MCF 10A (cell line): ENCODE data around the gene MSI2. TPM values are rescaled to one million over a fixed set of nuclear protein-coding genes. Genes with fewer than 3 reads are reported as not detected.

Experiments
- BruUV-seq: library from RNA; stranded (reverse); fragments of 400-500 nt; replicated peaks from 2 replicates; lab custom pipeline; 2021; lab: Mats Ljungman, UMichigan
- CTCF ChIA-PET: fragments of 300-600 bp; sonication (Branson Sonifier 250); formaldehyde crosslinking; extraction: SDS; loops from one replicate; lab custom pipeline; 2021; ENCODE audit warnings: antibody characterized with exemption, inconsistent platforms; lab: Yijun Ruan, JAX
- POLR2A ChIA-PET: fragments of 300-600, 350-650 bp; sonication (Branson Sonifier 250); formaldehyde crosslinking; extraction: SDS; loops from one replicate; lab custom pipeline; 2020; ENCODE audit warnings: antibody characterized with exemption, inconsistent platforms; lab: Yijun Ruan, JAX
- DNase-seq: peaks from one replicate; pipeline ENCODE4 v3.0.0-alpha.2; 2018; ENCODE audit not compliant: unreplicated experiment
- H3K27ac Mint-ChIP-seq: one replicate; pipeline ENCODE4 v1.8.0; 2022; ENCODE audit warnings: mild to moderate bottlenecking, low read depth, mixed read lengths; ENCODE audit not compliant: unreplicated experiment
- H3K27me3 Mint-ChIP-seq: one replicate; pipeline ENCODE4 v1.8.0; 2022; ENCODE audit warnings: mixed read lengths; ENCODE audit not compliant: insufficient read depth, unreplicated experiment
- H3K36me3 Mint-ChIP-seq: one replicate; pipeline ENCODE4 v1.8.0; 2022; ENCODE audit warnings: mild to moderate bottlenecking, moderate library complexity, mixed read lengths; ENCODE audit not compliant: insufficient read depth, unreplicated experiment
- H3K4me1 Mint-ChIP-seq: one replicate; pipeline ENCODE4 v1.8.0; 2022; ENCODE audit warnings: mixed read lengths; ENCODE audit not compliant: insufficient read depth, unreplicated experiment
- H3K4me3 Mint-ChIP-seq: one replicate; pipeline ENCODE4 v1.8.0; 2022; ENCODE audit warnings: mild to moderate bottlenecking, moderate library complexity, mixed read lengths; ENCODE audit not compliant: unreplicated experiment
- H3K9me3 Mint-ChIP-seq: one replicate; pipeline ENCODE4 v1.8.0; 2022; ENCODE audit warnings: mixed read lengths; ENCODE audit not compliant: unreplicated experiment
- intact Hi-C: fragments of 100-400 bp; cut with micrococcal nuclease; formaldehyde crosslinking; loops from 2 replicates; pipeline ENCODE4 v1.14.1; 2022
- total RNA-seq: library from RNA; stranded (reverse); gene quantifications from 2 replicates; pipeline ENCODE4 v1.2.3, GENCODE V29; 2022
- TF ChIP-seq, protein P1 (sequence below): fragments of 200-600 bp; IDR thresholded peaks from one replicate; pipeline ENCODE4 v1.8.0; 2022; ENCODE audit warnings: antibody characterized with exemption, mild to moderate bottlenecking; ENCODE audit not compliant: unreplicated experiment

Gene MSI2
- total RNA-seq, 1 experiment from 2014 or later = 60.6 TPM

DNA sequence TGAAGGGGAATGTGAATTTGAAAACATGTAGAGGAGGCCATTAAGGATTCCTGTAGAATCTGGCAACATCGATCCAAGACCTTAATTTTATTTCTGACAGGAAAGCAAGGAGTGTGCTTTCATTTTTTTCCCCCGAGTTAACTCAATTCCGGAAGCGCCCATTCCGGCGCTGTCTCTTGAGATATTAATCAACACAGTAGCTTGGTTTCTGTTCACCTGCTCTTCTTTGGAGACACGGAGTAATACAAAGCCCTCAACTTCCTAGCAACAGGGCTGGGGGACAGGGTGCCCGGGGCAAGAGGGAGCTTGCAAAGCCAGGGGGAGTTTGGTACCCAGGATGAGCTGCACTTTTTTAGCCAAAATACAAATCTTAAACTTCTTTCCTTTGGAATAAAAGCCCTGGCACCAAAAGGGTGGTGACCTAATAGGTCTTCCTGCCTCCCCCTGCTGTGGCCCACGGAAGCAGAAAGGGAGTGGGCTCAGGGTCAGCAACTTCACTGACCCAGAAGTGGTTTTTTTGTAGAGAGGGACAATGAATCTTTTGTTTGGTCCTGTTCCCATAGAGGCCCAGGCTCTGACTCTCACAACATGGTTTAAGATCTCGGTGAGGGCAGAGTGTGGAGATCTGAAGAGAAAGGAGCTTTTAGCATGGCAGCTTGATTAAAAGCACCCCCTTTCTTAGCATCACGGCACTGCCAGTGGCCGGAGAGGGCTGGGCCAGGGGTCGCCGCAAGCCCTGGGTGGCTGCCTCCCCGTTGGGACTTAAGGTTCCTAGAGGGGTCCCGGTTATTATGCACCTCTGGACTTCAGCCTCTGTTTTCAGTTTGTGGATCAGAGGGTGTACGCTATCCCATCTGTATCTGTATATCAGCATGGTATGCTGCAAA is 281.4 kb downstream of the MSI2 start:
- POLR2A ChIA-PET = interaction anchor here (1.0 kb wide), 1 partner anchor 20 kb away, joined by 3 read pairs; no protein-coding TSS in a partner anchor
- no peak for DNase-seq

DNA sequence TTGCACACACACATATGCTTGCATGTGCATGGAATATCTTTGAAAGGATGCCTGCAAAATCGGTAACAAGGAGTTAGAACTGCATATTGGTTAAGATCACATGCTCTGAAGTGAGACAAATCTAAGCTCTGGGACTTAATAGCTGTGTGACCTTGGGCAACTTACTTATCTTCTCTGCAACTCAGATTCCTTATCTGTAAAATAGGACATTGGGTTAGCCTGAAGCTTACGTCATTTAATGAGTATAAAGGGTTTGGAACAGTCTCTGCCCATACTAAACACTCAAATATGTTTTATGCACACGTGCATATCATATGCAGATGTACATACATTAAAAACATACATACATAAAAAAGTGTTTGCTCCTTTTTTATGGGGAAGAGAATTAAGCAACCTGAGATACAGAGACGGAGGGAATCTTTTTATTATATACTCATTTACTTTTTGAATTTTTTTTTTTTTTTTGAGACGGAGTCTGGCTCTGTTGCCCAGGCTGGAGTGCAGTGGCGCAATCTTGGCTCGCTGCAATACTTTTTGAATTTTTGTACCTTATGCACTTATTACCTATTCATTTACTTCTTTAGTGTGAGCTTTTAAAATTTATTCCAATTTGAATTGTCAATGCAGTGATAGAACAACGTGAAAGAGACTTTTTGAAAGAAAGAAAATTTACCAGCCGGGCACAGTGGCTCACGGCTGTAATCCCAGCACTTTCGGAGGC is 282.6 kb downstream of the MSI2 start:
- POLR2A ChIA-PET = interaction anchor here (1.0 kb wide), 1 partner anchor 19 kb away, joined by 3 read pairs; no protein-coding TSS in a partner anchor
- no peak overlapping the region for H3K27ac Mint-ChIP-seq
- H3K27me3 Mint-ChIP-seq = no peaks in the 10 kb centered on the region
- no peak for DNase-seq
- BruUV-seq = no TSS peak
- peaks cover 8% of the 10 kb centered on the region for H3K4me1 Mint-ChIP-seq
- CTCF ChIA-PET = interaction anchor here (0.6 kb wide), 2 partner anchors 38 to 629 kb away, joined by 3 to 4 read pairs; no protein-coding TSS in a partner anchor
- no peaks in the 10 kb centered on the region for H3K9me3 Mint-ChIP-seq
- TF ChIP-seq, protein P1, sequence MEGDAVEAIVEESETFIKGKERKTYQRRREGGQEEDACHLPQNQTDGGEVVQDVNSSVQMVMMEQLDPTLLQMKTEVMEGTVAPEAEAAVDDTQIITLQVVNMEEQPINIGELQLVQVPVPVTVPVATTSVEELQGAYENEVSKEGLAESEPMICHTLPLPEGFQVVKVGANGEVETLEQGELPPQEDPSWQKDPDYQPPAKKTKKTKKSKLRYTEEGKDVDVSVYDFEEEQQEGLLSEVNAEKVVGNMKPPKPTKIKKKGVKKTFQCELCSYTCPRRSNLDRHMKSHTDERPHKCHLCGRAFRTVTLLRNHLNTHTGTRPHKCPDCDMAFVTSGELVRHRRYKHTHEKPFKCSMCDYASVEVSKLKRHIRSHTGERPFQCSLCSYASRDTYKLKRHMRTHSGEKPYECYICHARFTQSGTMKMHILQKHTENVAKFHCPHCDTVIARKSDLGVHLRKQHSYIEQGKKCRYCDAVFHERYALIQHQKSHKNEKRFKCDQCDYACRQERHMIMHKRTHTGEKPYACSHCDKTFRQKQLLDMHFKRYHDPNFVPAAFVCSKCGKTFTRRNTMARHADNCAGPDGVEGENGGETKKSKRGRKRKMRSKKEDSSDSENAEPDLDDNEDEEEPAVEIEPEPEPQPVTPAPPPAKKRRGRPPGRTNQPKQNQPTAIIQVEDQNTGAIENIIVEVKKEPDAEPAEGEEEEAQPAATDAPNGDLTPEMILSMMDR = no peak
- H3K36me3 Mint-ChIP-seq = peaks cover 33% of the 10 kb centered on the region
- intact Hi-C loops = no loop called here
- no peak overlapping the region for H3K4me3 Mint-ChIP-seq

More for the DNA sequence above, 281.4 kb downstream of the MSI2 start:
- intact Hi-C loops = no loop called here
- H3K9me3 Mint-ChIP-seq = no peaks in the 10 kb centered on the region
- peaks cover 43% of the 10 kb centered on the region for H3K36me3 Mint-ChIP-seq
- H3K27me3 Mint-ChIP-seq = no peaks in the 10 kb centered on the region
- H3K4me3 Mint-ChIP-seq = no peak overlapping the region
- peaks cover 8% of the 10 kb centered on the region for H3K4me1 Mint-ChIP-seq
- TF ChIP-seq, protein P1 = no peak
- no TSS peak for BruUV-seq
- H3K27ac Mint-ChIP-seq = no peak overlapping the region
- CTCF ChIA-PET = interaction anchor here (0.6 kb wide), 1 partner anchor 37 kb away, joined by 4 read pairs; no protein-coding TSS in a partner anchor

DNA sequence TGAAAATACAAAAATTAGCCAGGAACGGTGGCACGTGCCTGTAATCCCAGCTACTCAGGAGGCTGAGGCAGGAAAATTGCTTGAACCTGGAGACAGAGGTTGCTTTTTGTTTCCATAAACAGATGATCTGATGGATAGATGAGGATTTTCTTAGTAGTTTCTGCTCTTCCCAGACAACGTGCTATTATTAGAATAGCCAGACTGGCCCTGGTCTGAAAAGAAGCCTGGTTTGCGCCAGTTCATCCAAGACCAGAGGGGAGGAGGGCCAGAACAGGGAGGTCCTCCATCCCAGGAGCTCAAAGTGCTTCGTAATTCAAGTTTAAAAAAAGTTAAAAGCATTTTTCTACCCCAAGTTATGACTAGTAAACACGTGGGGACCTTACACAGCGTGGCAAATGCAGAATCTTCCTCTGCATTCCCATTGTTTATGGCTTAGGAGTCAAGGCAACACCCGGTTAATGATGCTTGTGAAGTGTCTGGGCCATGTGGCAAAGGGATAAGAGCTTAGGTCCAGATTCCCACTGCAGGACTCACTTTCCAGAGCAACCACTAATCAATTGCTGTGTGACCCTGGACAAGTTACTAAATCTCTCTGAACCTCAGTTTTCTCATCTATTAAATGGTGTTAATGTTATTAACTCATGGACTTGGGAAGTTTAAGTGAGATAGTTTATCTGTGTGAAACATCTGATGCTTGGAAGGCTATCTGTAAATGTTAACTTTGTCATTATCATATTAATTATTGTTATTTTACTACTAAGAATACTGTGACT is 283.4 kb downstream of the MSI2 start:
- intact Hi-C loops = no loop called here
- no peaks in the 10 kb centered on the region for H3K27me3 Mint-ChIP-seq
- no peaks in the 10 kb centered on the region for H3K9me3 Mint-ChIP-seq
- TF ChIP-seq, protein P1 = no peak
- H3K36me3 Mint-ChIP-seq = peaks cover 29% of the 10 kb centered on the region
- H3K4me1 Mint-ChIP-seq = peaks cover 7% of the 10 kb centered on the region
- no peak overlapping the region for H3K27ac Mint-ChIP-seq
- POLR2A ChIA-PET = no interaction called here
- DNase-seq = no peak
- BruUV-seq = no TSS peak
- H3K4me3 Mint-ChIP-seq = no peak overlapping the region
- CTCF ChIA-PET = interaction anchor here (0.5 to 1.3 kb wide), 4 partner anchors 12 to 630 kb away, joined by 3 to 4 read pairs (median 3); no protein-coding TSS in a partner anchor
